Measurements from ENCODE around the gene GLYR1.

GRCh38 chr16:4768549-4769305, 78.4 kb downstream of the GLYR1 start:
- TF ChIP-seq CTCF (conservative IDR thresholded peaks at IDR 0.05; ENCODE audit: low read depth, low read length) (no peak), EZH2 (IDR thresholded peaks at IDR 0.05; ENCODE audit: low read length, unreplicated experiment) (no peak)

Measured in PC-3 (cell line).